ENCODE measurements around the gene TOM1. TPM values are rescaled to one million over a fixed set of nuclear protein-coding genes. Genes with fewer than 3 reads are reported as not detected.
A peak's percentile ranks its signal among the peaks of the same experiment; 100 is the strongest.

The TOM1 gene
- total and polyA plus RNA-seq, 9 donors: 16.9 to 48.9 (median 39.1) TPM

- 83 to 87% (median 85%) methylated on average over 6 of the region's 6 CpGs for WGBS, 3 donors
- Histone ChIP-seq H3K27me3 (no peaks in the 10 kb centered on the region), H3K27ac (no peak overlapping the region), H3K4me3 (no peak overlapping the region), H3K36me3 (no peaks in the 10 kb centered on the region), H3K4me1 (ENCODE audit: insufficient read depth) (peaks cover 21% of the 10 kb centered on the region), H3K9me3 (no peaks in the 10 kb centered on the region)
- no peak for DNase-seq
- intact Hi-C loops (cut with DNase I): no loop called here
- TF ChIP-seq EP300 (IDR thresholded peaks at IDR 0.05): no peak
- TF ChIP-seq CTCF (IDR thresholded peaks at IDR 0.05): no peak
- TF ChIP-seq POLR2A (IDR thresholded peaks at IDR 0.05): no peak
Observed at GRCh38 chr22:35380013-35380412, 80.3 kb downstream of the TOM1 start.

GRCh38 chr22:35380537-35381423 lies 81.1 kb downstream of the TOM1 start, which contains the start of gene HMOX1:
Gene HMOX1, plus strand, starts transcription at chr22:35381096. Its CDS starts 78 bp downstream, at chr22:35381174.
- H3K9me3 ChIP-seq: no peaks in the 10 kb centered on the region
- peaks cover 23% of the 10 kb centered on the region for H3K4me1 ChIP-seq (ENCODE audit: insufficient read depth)
- intact Hi-C loops (cut with DNase I): no loop called here
- TF ChIP-seq CTCF (IDR thresholded peaks at IDR 0.05) (no peak), POLR2A (IDR thresholded peaks at IDR 0.05) (peak; percentile 80), EP300 (IDR thresholded peaks at IDR 0.05) (no peak)
- no peaks in the 10 kb centered on the region for H3K36me3 ChIP-seq
- H3K27ac ChIP-seq: peak within 1 kb of the TSS; percentile 22 to 62
- peak within 1 kb of the TSS; percentile 85 for H3K4me3 ChIP-seq
- DNase-seq: peak; percentile 91 to 95 (median 93)
- H3K27me3 ChIP-seq: no peaks in the 10 kb centered on the region
- 3 to 4% (median 3%) methylated on average over 44 to 47 of the region's 47 CpGs for WGBS, 3 donors

GRCh38 chr22:35381424-35382009 lies 81.8 kb downstream of the TOM1 start:
- Histone ChIP-seq H3K27me3 (no peaks in the 10 kb centered on the region), H3K27ac (peak overlapping the region; percentile 22 to 62), H3K4me1 (ENCODE audit: insufficient read depth) (peaks cover 20% of the 10 kb centered on the region), H3K36me3 (no peaks in the 10 kb centered on the region), H3K4me3 (peak overlapping the region; percentile 85), H3K9me3 (no peaks in the 10 kb centered on the region)
- 19 to 34% (median 21%) methylated on average over 5 of the region's 5 CpGs for WGBS, 3 donors
- peak in 2 of 5 donors; percentile 48 to 53 for DNase-seq
- no peak for TF ChIP-seq POLR2A (IDR thresholded peaks at IDR 0.05)
- no peak for TF ChIP-seq CTCF (IDR thresholded peaks at IDR 0.05)
- TF ChIP-seq EP300 (IDR thresholded peaks at IDR 0.05): no peak
- intact Hi-C loops (cut with DNase I): no loop called here

- Histone ChIP-seq H3K9me3 (no peaks in the 10 kb centered on the region), H3K36me3 (no peaks in the 10 kb centered on the region), H3K4me3 (no peak overlapping the region), H3K4me1 (ENCODE audit: insufficient read depth) (peaks cover 19% of the 10 kb centered on the region), H3K27ac (peak overlapping the region in 1 of 2 donors; percentile 28), H3K27me3 (no peaks in the 10 kb centered on the region)
- no peak for TF ChIP-seq CTCF (IDR thresholded peaks at IDR 0.05)
- TF ChIP-seq POLR2A (IDR thresholded peaks at IDR 0.05): no peak
- TF ChIP-seq EP300 (IDR thresholded peaks at IDR 0.05): no peak
- DNase-seq: no peak
- intact Hi-C loops (cut with DNase I): no loop called here
- 65 to 80% (median 66%) methylated on average over 3 of the region's 3 CpGs for WGBS, 3 donors
Observed at GRCh38 chr22:35383679-35384071, 84.0 kb downstream of the TOM1 start.

Measured in ovary (tissue), 9 donors.